Fibroblast of lung (primary cell): ENCODE results near the gene FUCA1. TPM values are rescaled to one million over a fixed set of nuclear protein-coding genes. Genes with fewer than 3 reads are reported as not detected.
"Not testable (repeated sequence)": the region's sequence is repeated elsewhere in the genome, so short reads cannot be mapped to it uniquely, and the experiment has no call there.

ENCODE experiments used
- DNase-seq, 2 donors: peaks; one replicate each; pipeline versions ENCODE4 v3.0.0 to v3.0.0-alpha.2; 2010; ENCODE audit warnings: low read depth in 2 of 2
- H2AFZ ChIP-seq: 2 replicates; pipeline ENCODE4 v1.5.1; 2012; ENCODE audit warnings: low read length, control low read depth, inconsistent platforms
- H3K27ac ChIP-seq: 2 replicates; pipeline ENCODE4 v1.5.1; 2011; ENCODE audit warnings: low read length, control low read depth; ENCODE audit not compliant: insufficient read depth
- H3K27me3 ChIP-seq: 2 replicates; pipeline ENCODE4 v1.5.1; 2011; ENCODE audit warnings: mild to moderate bottlenecking, low read length; ENCODE audit not compliant: control insufficient read depth, insufficient read depth
- H3K36me3 ChIP-seq: 2 replicates; pipeline ENCODE4 v1.5.1; 2011; ENCODE audit warnings: low read length; ENCODE audit not compliant: control insufficient read depth, insufficient read depth
- H3K4me1 ChIP-seq: 2 replicates; pipeline ENCODE4 v1.5.1; 2011; ENCODE audit warnings: low read length; ENCODE audit not compliant: control insufficient read depth, insufficient read depth; ENCODE audit errors: extremely low read depth
- H3K4me2 ChIP-seq: 2 replicates; pipeline ENCODE4 v1.5.1; 2011; ENCODE audit warnings: low read length, control low read depth; ENCODE audit not compliant: insufficient read depth; ENCODE audit errors: extremely low read depth
- H3K4me3 ChIP-seq, 4 experiments: fragments of 200-600 bp in 1 of 4; sonication (generic) in 1 of 4; replicated peaks in 1 of 4; 2 replicates each; pipeline ENCODE4 v1.5.1; 2011 to 2016; ENCODE audit warnings: low read length in 4 of 4, low read depth in 3 of 4, mild to moderate bottlenecking in 3 of 4, control low read depth in 2 of 4, inconsistent platforms in 1 of 4, mixed read lengths in 1 of 4; ENCODE audit not compliant: insufficient read depth in 1 of 4; ENCODE audit errors: control extremely low read depth in 1 of 4
- H3K79me2 ChIP-seq: 2 replicates; pipeline ENCODE4 v1.5.1; 2012; ENCODE audit warnings: mild to moderate bottlenecking, low read length, inconsistent platforms; ENCODE audit not compliant: control insufficient read depth, insufficient read depth
- H3K9ac ChIP-seq: 2 replicates; pipeline ENCODE4 v1.5.1; 2011; ENCODE audit warnings: mild to moderate bottlenecking, low read length, control low read depth; ENCODE audit not compliant: insufficient read depth
- H3K9me3 ChIP-seq: 2 replicates; pipeline ENCODE4 v1.5.1; 2012; ENCODE audit warnings: low read depth, low read length; ENCODE audit not compliant: control insufficient read depth, insufficient read depth
- H4K20me1 ChIP-seq: 2 replicates; pipeline ENCODE4 v1.5.1; 2011; ENCODE audit warnings: low read length; ENCODE audit not compliant: control insufficient read depth, insufficient read depth; ENCODE audit errors: extremely low read depth
- EZH2 ChIP-seq: IDR thresholded peaks from 2 replicates; pipeline ENCODE4 v1.5.1; 2012; ENCODE audit warnings: low read length, control low read depth, mild to moderate bottlenecking; ENCODE audit errors: missing control alignments
- polyA plus RNA-seq, 2 donors: library from polyadenylated mRNA; depleted of rRNA in 1 of 2; stranded (reverse) in 1 of 2; unstranded in 1 of 2; fragments of >200 nt; gene quantifications; 2 replicates each; pipeline ENCODE4 v1.2.1, GENCODE V29; 2011 to 2012; ENCODE audit warnings: missing spikeins in 1 of 2
- total RNA-seq: library from RNA; depleted of rRNA; stranded (reverse); fragments of >200 nt; gene quantifications from 2 replicates; pipeline ENCODE4 v1.2.1, GENCODE V29; 2014
- TF ChIP-seq, protein P1 (sequence below), 2 donors: IDR thresholded peaks in 1 of 2; conservative IDR thresholded peaks in 1 of 2; 1 replicate in 1 of 2; 2 replicates in 1 of 2; pipeline ENCODE4 v1.5.1; 2011 to 2012; ENCODE audit warnings: low read length in 2 of 2, control low read depth in 1 of 2, inconsistent platforms in 1 of 2, low read depth in 1 of 2, mild to moderate bottlenecking in 1 of 2

FUCA1 gene
- total and polyA plus RNA-seq, 2 donors (not counting 1 experiment from before 2014, with no cell fraction given): 4.1 to 9.7 TPM

DNA sequence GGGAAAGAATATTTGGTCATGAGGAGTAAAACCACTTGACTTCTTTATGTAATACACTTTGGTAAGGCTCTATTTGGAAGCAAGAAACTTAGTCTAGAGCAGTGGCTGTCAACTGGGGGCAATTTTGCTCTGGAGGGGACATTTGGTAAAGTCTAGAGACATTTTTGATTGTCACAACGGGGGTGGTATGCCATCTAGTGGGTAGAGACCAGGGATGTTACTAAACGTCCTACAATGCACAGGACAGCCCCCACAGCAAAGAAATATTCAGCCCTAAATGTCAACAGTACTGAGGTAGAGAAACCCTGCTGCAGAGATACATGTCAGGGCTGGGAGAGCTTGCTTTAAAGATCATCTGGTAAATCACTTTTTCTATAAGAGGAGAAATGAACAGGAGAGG, 13.5 kb downstream of the FUCA1 start:
- H3K4me2 ChIP-seq: no peak overlapping the region
- DNase-seq: no peak
- no peaks in the 10 kb centered on the region for H3K9me3 ChIP-seq
- H3K4me3 ChIP-seq: no peak overlapping the region
- H3K27me3 ChIP-seq: no peaks in the 10 kb centered on the region
- H3K4me1 ChIP-seq: no peaks in the 10 kb centered on the region
- H3K36me3 ChIP-seq: no peaks in the 10 kb centered on the region
- no peak for TF ChIP-seq EZH2
- TF ChIP-seq, protein P1, sequence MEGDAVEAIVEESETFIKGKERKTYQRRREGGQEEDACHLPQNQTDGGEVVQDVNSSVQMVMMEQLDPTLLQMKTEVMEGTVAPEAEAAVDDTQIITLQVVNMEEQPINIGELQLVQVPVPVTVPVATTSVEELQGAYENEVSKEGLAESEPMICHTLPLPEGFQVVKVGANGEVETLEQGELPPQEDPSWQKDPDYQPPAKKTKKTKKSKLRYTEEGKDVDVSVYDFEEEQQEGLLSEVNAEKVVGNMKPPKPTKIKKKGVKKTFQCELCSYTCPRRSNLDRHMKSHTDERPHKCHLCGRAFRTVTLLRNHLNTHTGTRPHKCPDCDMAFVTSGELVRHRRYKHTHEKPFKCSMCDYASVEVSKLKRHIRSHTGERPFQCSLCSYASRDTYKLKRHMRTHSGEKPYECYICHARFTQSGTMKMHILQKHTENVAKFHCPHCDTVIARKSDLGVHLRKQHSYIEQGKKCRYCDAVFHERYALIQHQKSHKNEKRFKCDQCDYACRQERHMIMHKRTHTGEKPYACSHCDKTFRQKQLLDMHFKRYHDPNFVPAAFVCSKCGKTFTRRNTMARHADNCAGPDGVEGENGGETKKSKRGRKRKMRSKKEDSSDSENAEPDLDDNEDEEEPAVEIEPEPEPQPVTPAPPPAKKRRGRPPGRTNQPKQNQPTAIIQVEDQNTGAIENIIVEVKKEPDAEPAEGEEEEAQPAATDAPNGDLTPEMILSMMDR (conservative IDR thresholded peaks at IDR 0.05 in 1 of 2, IDR thresholded peaks at IDR 0.05 in 1 of 2; ENCODE audit: low read depth in 1 of 2, low read length in 2 of 2): peak in 1 of 2 donors; percentile 11
- H4K20me1 ChIP-seq: no peaks in the 10 kb centered on the region
- H3K9ac ChIP-seq: no peak overlapping the region
- H3K27ac ChIP-seq: no peak overlapping the region
- H2AFZ ChIP-seq: no peak overlapping the region
- no peaks in the 10 kb centered on the region for H3K79me2 ChIP-seq

DNA sequence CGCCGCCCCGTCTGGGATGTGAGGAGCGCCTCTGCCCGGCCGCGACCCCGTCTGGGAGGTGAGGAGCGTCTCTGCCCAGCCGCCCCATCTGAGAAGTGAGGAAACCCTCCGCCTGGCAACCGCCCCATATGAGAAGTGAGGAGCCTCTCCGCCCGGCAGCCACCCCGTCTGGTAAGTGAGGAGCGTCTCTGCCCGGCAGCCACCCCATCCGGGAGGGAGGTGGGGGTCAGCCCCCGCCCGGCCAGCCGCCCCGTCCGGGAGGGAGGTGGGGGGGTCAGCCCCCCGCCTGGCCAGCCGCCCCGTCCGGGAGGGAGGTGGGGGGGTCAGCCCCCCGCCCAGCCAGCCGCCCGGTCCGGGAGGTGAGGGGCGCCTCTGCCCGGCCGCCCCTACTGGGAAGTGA, 15.0 kb downstream of the FUCA1 start:
- H3K4me1 ChIP-seq, H3K79me2 ChIP-seq, H3K27me3 ChIP-seq, H3K4me2 ChIP-seq, H3K36me3 ChIP-seq, H2AFZ ChIP-seq, DNase-seq, H4K20me1 ChIP-seq, H3K9me3 ChIP-seq, H3K4me3 ChIP-seq, H3K9ac ChIP-seq, H3K27ac ChIP-seq: not testable (repeated sequence)

DNA sequence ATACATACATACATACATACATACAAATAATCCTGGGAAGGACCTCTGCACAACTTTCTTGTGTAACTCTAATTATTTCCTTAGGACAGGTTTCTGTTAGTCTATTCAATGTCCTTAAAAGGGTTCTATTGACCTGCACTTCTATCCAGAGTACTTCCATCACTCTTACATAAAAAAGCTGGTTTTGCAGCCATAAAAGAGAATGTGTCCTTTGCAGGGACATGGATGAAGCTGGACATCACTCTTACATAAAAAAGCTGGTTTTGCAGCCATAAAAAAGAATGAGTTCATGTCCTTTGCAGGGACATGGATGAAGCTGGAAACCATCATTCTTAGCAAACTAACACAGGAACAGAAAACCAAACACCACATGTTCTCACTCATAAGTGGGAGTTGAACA, 16.7 kb downstream of the FUCA1 start:
- H2AFZ ChIP-seq, H3K79me2 ChIP-seq, H3K27me3 ChIP-seq, H3K36me3 ChIP-seq, DNase-seq, H3K9me3 ChIP-seq, H3K27ac ChIP-seq, H4K20me1 ChIP-seq, H3K9ac ChIP-seq, H3K4me2 ChIP-seq, H3K4me1 ChIP-seq, H3K4me3 ChIP-seq: not testable (repeated sequence)

DNA sequence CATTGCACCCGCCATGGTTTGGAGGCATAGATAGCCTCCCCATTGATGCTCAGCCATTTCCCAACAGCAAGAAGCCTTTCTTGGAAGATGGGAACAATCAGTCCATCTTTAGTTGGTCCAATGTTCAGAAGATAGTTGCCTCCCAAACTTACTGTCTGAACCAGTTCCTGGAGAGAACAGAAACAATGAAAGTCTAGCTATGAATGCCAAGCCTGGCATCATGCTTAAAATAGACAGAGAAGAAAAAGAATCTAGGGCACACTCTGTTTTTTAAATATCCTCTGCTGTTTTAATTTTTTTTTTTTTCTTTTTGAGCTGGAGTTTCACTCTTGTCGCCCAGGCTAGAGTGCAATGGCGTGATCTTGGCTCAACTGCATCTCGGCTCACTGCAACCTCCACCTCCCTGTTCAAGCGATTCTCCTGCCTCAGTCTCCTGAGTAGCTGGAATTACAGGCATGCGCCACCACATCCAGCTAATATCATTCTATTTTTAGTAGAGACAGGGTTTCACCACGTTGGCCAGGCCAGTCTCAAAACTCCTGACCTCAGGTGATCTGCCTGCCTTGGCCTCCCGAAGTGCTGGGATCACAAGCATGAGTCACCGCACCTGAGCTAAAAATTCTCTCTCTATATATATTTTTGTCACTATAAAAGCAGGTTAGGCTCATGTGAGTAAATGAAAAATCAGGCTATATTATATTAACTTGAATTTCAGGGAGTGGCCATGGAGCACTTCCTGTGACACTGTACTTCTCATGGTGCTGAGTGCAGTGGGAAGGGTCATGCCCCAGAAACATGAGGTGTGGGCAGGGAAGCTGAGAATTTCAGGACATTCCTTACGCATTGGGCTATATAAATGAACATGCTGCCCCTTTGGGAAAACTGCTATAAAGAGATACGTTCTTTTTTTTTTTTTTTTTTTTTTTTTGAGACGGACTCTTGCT, 19.1 kb downstream of the FUCA1 start:
- Histone ChIP-seq H3K4me2 (no peak overlapping the region), H3K4me1 (no peaks in the 10 kb centered on the region), H3K27me3 (no peaks in the 10 kb centered on the region), H4K20me1 (no peaks in the 10 kb centered on the region), H2AFZ (no peak overlapping the region), H3K9ac (no peak overlapping the region), H3K27ac (no peak overlapping the region), H3K79me2 (no peaks in the 10 kb centered on the region), H3K36me3 (no peaks in the 10 kb centered on the region), H3K4me3 (no peak overlapping the region), H3K9me3 (no peaks in the 10 kb centered on the region)
- no peak for TF ChIP-seq EZH2
- TF ChIP-seq, protein P1 (conservative IDR thresholded peaks at IDR 0.05 in 1 of 2, IDR thresholded peaks at IDR 0.05 in 1 of 2; ENCODE audit: low read depth in 1 of 2, low read length in 2 of 2): no peak
- no peak for DNase-seq

DNA sequence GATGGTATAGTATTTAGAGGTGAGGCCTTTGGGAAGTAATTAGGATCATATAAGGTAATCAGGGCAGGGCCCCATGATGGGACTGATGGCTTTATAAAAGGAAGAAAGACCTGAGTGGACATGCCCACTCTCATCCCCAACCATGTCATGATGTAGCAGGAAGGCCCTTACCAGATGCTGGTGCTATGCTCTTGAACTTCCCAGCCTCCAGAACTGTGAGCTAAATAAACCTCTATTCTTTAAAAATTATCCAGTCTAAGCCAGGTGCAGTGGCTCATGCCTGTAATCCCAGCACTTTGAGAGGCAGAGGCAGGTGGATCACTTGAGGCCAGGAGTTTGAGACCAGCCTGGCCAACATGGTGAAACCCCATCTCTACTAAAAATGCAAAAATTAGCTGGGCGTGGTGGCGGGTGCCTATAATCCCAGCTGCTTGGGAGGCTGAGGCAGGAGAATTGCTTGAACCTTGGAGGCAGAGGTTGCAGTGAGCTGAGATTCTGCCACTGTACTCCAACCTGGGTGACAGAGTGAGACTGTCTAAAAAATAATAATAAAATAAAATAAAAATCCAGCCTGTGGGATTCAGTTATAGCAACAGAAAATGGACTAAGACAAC, 20.5 kb downstream of the FUCA1 start:
- H3K4me3 ChIP-seq, H4K20me1 ChIP-seq, H3K4me1 ChIP-seq, H3K9me3 ChIP-seq, H3K79me2 ChIP-seq, DNase-seq, H2AFZ ChIP-seq, H3K27me3 ChIP-seq, H3K9ac ChIP-seq, H3K36me3 ChIP-seq, H3K27ac ChIP-seq, H3K4me2 ChIP-seq: not testable (repeated sequence)
